AG04449 (cell line): ENCODE measurements around the gene C1R.
"Not testable (repeated sequence)": the region's sequence is repeated elsewhere in the genome, so short reads cannot be mapped to it uniquely, and the experiment has no call there.

ENCODE experiments used
- CTCF ChIA-PET: fragments of 350-600 bp; formaldehyde crosslinking; extraction: SDS; loops from one replicate; lab custom pipeline; 2021; ENCODE audit warnings: antibody characterized with exemption; lab: Yijun Ruan, JAX
- POLR2A ChIA-PET: fragments of 400-600, 350-600 bp; formaldehyde crosslinking; extraction: SDS; loops from one replicate; lab custom pipeline; 2020; ENCODE audit warnings: antibody characterized with exemption, inconsistent platforms; lab: Yijun Ruan, JAX
- DNase-seq: peaks from one replicate; pipeline ENCODE4 v3.0.0-alpha.2; 2010; ENCODE audit warnings: low read depth, low spot score
- H3K4me3 ChIP-seq: 2 replicates; pipeline ENCODE4 v1.5.1; 2011; ENCODE audit warnings: low read depth, mild to moderate bottlenecking, control low read depth, low read length
- TF ChIP-seq, protein P1 (sequence below): IDR thresholded peaks from one replicate; pipeline ENCODE4 v1.5.1; 2011; ENCODE audit warnings: mild to moderate bottlenecking, moderate library complexity, low read length, control low read depth, inconsistent platforms; ENCODE audit not compliant: insufficient read depth; ENCODE audit errors: missing control alignments

Gene C1R

DNA sequence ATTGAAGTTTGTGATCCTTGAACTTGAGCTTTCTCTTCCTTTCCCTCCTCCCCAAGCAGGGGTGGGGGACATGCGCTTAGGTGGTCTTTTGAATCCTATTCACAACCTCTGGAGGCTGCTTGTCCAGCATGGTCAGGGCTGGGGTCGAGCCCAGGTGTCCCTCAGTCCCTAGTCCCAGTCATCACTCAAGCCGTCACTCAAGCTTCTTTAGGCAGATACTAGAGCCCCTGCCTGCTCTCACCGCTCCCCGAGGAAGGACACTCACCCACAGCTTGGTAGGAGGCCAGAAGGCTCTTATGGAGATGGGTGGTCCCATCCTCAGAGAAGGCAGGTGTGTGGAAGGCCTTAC lies 17.3 kb upstream of the C1R start:
- TF ChIP-seq, protein P1, sequence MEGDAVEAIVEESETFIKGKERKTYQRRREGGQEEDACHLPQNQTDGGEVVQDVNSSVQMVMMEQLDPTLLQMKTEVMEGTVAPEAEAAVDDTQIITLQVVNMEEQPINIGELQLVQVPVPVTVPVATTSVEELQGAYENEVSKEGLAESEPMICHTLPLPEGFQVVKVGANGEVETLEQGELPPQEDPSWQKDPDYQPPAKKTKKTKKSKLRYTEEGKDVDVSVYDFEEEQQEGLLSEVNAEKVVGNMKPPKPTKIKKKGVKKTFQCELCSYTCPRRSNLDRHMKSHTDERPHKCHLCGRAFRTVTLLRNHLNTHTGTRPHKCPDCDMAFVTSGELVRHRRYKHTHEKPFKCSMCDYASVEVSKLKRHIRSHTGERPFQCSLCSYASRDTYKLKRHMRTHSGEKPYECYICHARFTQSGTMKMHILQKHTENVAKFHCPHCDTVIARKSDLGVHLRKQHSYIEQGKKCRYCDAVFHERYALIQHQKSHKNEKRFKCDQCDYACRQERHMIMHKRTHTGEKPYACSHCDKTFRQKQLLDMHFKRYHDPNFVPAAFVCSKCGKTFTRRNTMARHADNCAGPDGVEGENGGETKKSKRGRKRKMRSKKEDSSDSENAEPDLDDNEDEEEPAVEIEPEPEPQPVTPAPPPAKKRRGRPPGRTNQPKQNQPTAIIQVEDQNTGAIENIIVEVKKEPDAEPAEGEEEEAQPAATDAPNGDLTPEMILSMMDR, result no peak
- ChIA-PET CTCF (interaction anchor here (0.7 to 8.4 kb wide), 34 partner anchors 10 to 241 kb away, joined by 3 to 217 read pairs (median 5); partner anchors contain the start of genes C12orf57, C1R, C1S and CLSTN3), POLR2A (interaction anchor here (1.0 to 2.3 kb wide), 4 partner anchors 49 to 166 kb away, joined by 3 to 11 read pairs (median 4); partner anchors contain the start of genes C12orf57, C1S and RNU7-1)
- peak overlapping the region; percentile 81 for H3K4me3 ChIP-seq
- DNase-seq, result no peak

DNA sequence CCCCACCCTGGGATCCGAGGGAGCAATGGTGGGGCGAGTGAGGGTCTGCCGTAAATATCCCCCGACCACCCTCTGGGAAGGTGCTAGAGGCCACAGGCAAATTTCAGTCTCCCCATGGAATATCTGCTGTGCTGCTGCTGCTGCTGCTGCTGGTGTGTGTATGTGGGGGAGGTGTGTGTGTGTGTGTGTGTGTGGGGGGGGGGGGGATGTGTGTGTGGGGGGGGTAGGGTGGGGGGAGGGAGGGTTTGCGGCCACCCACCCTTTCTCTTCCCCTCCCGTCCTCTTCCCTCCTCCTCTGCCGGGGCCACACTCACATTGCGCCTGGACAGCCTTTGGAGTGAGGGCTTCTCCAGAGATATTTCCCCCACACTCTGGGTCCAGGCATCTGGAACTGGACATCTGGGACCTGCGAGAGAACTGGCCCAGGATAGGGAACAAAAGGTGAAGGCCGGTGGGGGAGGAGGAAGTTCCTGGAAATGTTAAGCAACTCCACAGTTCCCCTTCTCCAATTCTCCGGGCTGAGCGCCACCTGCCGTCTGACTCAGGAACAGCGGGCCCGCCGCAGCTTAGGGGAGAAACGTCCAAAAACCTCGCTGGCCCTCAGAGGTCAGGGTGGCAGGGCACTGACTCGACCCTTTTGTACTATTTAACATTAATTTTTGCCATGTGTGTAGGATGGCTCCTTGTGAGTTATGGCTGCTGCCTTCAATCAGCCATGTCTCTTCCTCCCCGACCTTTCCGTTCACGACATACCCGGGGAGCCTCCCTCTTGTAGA lies 16.7 kb upstream of the C1R start, which contains the start of gene C1RL:
TSS of gene C1RL (minus strand) at position 419 of the 776 bp plus-strand sequence. CDS start at position 385, 34 bp downstream.
- CTCF ChIA-PET, result interaction anchor here (0.7 to 8.4 kb wide), 43 partner anchors 10 to 534 kb away, joined by 3 to 217 read pairs (median 5); partner anchors contain the start of genes C12orf57, C1R, C1S and CLSTN3
- H3K4me3 ChIP-seq, result peak within 1 kb of the TSS; percentile 81
- peak; percentile 34 for DNase-seq
- POLR2A ChIA-PET, result interaction anchor here (1.0 to 2.3 kb wide), 4 partner anchors 48 to 165 kb away, joined by 3 to 11 read pairs (median 4); partner anchors contain the start of genes C12orf57, C1S and RNU7-1
- TF ChIP-seq, protein P1, result peak; percentile 95

DNA sequence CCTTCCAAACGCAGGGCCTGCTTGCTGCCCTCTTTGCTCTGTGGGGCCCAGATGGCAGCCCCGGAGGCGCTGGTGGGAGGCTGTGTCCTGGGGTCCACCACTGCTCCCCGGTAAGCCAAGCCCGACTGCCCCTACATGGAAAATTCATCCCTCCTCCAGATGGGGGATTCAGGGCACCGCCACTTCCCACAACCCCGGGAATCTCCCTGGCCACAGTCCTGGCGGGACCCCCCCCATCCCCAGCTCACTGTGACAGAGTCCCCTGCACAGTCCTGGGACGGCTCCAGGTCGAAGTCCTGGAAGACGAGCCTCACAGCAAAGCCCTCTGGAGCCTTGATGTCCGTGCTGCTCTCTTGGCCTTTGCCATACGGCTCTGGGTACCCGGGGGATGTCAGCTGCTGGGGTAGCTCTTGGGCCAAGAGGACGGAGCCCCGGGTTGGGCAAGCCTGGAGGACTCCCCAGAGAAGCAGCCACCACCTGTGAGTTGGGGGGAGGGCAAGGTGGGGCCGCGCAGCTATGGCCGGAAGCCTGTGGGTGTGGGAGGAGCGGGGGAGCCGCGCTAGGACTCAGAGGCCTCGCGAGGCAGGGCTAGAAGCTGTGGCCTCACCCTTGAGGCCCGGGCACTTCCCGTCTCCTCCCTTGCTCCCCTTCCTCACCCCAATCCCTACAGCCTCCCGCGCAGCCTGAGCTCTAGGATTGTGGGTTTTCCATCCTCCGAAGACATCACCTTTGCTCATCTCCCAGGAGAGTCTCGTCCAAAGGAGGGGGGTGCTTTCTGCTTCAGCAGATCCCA lies 16.0 kb upstream of the C1R start:
- H3K4me3 ChIP-seq, result peak overlapping the region; percentile 81
- no peak for DNase-seq
- TF ChIP-seq, protein P1, result no peak
- CTCF ChIA-PET, result interaction anchor here (0.7 to 8.4 kb wide), 23 partner anchors 9 to 535 kb away, joined by 3 to 217 read pairs (median 5); partner anchors contain the start of genes C12orf57, C1R, C1S and LPCAT3
- POLR2A ChIA-PET, result interaction anchor here (1.3 to 2.3 kb wide), 3 partner anchors 47 to 165 kb away, joined by 3 to 11 read pairs (median 5); partner anchors contain the start of genes C12orf57, C1S and RNU7-1

DNA sequence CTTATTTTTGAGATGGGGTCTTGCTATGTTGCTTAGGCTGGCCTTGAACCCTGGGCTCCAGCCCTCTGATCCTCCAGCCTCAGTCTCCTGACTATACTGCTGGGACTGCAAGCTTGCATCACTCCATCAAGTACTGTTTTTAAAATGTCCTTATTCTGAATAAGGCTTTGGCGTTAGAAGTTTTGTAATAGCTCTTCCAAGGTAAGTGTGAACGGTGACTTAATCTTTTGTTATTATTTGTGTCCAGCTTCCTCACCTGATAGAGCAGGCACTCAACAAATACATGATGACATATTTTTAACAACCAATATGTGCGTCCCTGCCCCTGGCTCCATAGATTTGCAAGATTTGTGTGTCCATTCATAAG lies 15.4 kb upstream of the C1R start:
- peak overlapping the region; percentile 81 for H3K4me3 ChIP-seq
- DNase-seq, result no peak
- ChIA-PET POLR2A (interaction anchor here (2.3 kb wide), 1 partner anchor 47 kb away, joined by 11 read pairs; the partner anchor contains the start of gene C1S), CTCF (interaction anchor here (0.7 to 8.4 kb wide), 19 partner anchors 13 to 535 kb away, joined by 3 to 217 read pairs (median 5); partner anchors contain the start of genes C12orf57, C1R, C1S and LPCAT3)
- TF ChIP-seq, protein P1, result no peak

DNA sequence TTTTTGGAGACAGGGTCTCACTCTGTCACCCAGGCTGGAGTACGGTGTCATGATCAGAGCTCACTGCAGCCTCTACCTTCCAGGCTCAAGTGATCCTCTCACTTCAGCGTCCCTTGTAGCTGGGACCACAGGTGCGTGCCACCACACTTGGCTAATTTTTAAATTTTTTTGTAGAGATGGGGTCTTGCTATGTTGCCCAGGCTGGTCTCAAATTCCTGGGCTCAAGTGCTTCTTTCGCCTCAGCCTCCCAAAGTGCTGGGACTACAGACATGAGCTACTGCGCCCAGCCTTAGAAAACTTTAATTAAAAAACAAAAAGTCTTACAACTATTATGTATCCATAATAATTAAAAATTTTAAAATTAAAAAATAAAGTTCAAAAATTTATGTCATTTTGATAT lies 14.9 kb upstream of the C1R start:
- CTCF ChIA-PET, result interaction anchor here (0.6 to 8.4 kb wide), 15 partner anchors 13 to 536 kb away, joined by 3 to 217 read pairs (median 5); partner anchors contain the start of genes C12orf57, C1R, C1S and LPCAT3
- DNase-seq, H3K4me3 ChIP-seq: not testable (repeated sequence)
- POLR2A ChIA-PET, result interaction anchor here (2.3 kb wide), 1 partner anchor 46 kb away, joined by 11 read pairs; the partner anchor contains the start of gene C1S

DNA sequence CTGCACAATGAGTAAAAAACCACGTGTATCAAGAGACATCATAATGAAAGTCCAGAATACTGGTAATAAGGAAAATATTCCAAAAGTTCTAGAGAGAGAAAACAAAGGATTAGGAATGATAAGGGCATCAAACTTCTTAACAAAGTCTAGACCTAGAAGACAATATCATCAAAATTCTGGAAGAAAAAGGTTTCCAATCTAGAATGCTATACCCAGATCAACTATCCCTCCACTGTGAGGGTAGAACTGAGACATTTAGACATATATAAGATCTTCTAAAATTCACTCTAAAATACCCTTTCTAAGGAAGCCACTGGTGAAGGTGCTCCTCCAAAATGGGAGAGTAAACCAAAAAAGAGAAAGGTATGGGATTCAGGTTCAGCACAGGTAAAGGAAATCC lies 13.8 kb upstream of the C1R start:
- H3K4me3 ChIP-seq, result no peak overlapping the region
- DNase-seq, result no peak
- TF ChIP-seq, protein P1, result no peak
- CTCF ChIA-PET, result interaction anchor here (1.1 to 8.4 kb wide), 6 partner anchors 12 to 141 kb away, joined by 3 to 217 read pairs (median 56); partner anchors contain the start of genes C1R, C1S and RBP5
- POLR2A ChIA-PET, result no interaction called here
